Muscle layer of colon (tissue), 2 donors: ENCODE measurements around the gene HSPB2.

Experiments
- H3K27ac ChIP-seq: one replicate; pipeline ENCODE4 v1.7.0; 2013; ENCODE audit warnings: low read depth, mild to moderate bottlenecking, low read length, moderate library complexity
- H3K27me3 ChIP-seq, 2 donors: one replicate each; pipeline ENCODE4 v1.7.0; 2013; ENCODE audit warnings: low read length in 2 of 2, mild to moderate bottlenecking in 2 of 2; ENCODE audit not compliant: insufficient read depth in 2 of 2, control insufficient read depth in 1 of 2
- H3K36me3 ChIP-seq: one replicate; pipeline ENCODE4 v1.7.0; 2013; ENCODE audit warnings: mild to moderate bottlenecking, low read length; ENCODE audit not compliant: insufficient read depth
- H3K4me1 ChIP-seq: one replicate; pipeline ENCODE4 v1.7.0; 2013; ENCODE audit warnings: mild to moderate bottlenecking, low read length; ENCODE audit not compliant: insufficient read depth
- H3K4me3 ChIP-seq, 2 donors: one replicate each; pipeline ENCODE4 v1.7.0; 2013; ENCODE audit warnings: low read length in 2 of 2, low read depth in 1 of 2, mild to moderate bottlenecking in 1 of 2, moderate library complexity in 1 of 2
- H3K9ac ChIP-seq: one replicate; pipeline ENCODE4 v1.7.0; 2013; ENCODE audit warnings: low read length
- H3K9me3 ChIP-seq: one replicate; pipeline ENCODE4 v1.7.0; 2013; ENCODE audit warnings: mild to moderate bottlenecking, low read length
- donor health status: abdominal sarcoma.
- donor health status: Adenocarcinoma of cecum.

Gene HSPB2

GRCh38 chr11:111886844-111887243, 25.7 kb upstream of the HSPB2 start:
- Histone ChIP-seq H3K27ac (no peak overlapping the region), H3K4me3 (no peak overlapping the region), H3K9ac (no peak overlapping the region), H3K9me3 (no peaks in the 10 kb centered on the region), H3K4me1 (no peaks in the 10 kb centered on the region), H3K36me3 (no peaks in the 10 kb centered on the region), H3K27me3 (no peaks in the 10 kb centered on the region)

- Histone ChIP-seq H3K9ac (no peak overlapping the region), H3K9me3 (no peaks in the 10 kb centered on the region), H3K4me3 (no peak overlapping the region), H3K27ac (no peak overlapping the region), H3K27me3 (no peaks in the 10 kb centered on the region), H3K36me3 (peaks cover 27% of the 10 kb centered on the region), H3K4me1 (peaks cover 15% of the 10 kb centered on the region)
These were observed 7.1 kb upstream of the HSPB2 start for GRCh38 chr11:111905411-111905810.

GRCh38 chr11:111906680-111907079, 5.9 kb upstream of the HSPB2 start:
- peaks cover 16% of the 10 kb centered on the region for H3K4me1 ChIP-seq
- peaks cover 27% of the 10 kb centered on the region for H3K36me3 ChIP-seq
- no peak overlapping the region for H3K9ac ChIP-seq
- no peak overlapping the region for H3K4me3 ChIP-seq
- H3K27me3 ChIP-seq = no peaks in the 10 kb centered on the region
- H3K27ac ChIP-seq = no peak overlapping the region
- H3K9me3 ChIP-seq = no peaks in the 10 kb centered on the region

GRCh38 chr11:111908639-111909305, 3.8 kb upstream of the HSPB2 start:
- Histone ChIP-seq H3K27ac (peak overlapping the region; percentile 95), H3K4me3 (no peak overlapping the region), H3K4me1 (peaks cover 23% of the 10 kb centered on the region), H3K27me3 (no peaks in the 10 kb centered on the region), H3K9me3 (no peaks in the 10 kb centered on the region), H3K36me3 (peaks cover 27% of the 10 kb centered on the region), H3K9ac (no peak overlapping the region)

- Histone ChIP-seq H3K4me3 (peak overlapping the region; percentile 3 to 74), H3K27me3 (no peaks in the 10 kb centered on the region), H3K9me3 (no peaks in the 10 kb centered on the region), H3K4me1 (peaks cover 29% of the 10 kb centered on the region), H3K36me3 (peaks cover 27% of the 10 kb centered on the region), H3K27ac (peak overlapping the region; percentile 95), H3K9ac (peak overlapping the region; percentile 83)
These were observed 3.2 kb upstream of the HSPB2 start for GRCh38 chr11:111909378-111909777.

GRCh38 chr11:111910676-111911562, 1.6 kb upstream of the HSPB2 start:
- Histone ChIP-seq H3K4me1 (peaks cover 33% of the 10 kb centered on the region), H3K9me3 (no peaks in the 10 kb centered on the region), H3K27me3 (no peaks in the 10 kb centered on the region), H3K9ac (peak overlapping the region; percentile 83), H3K36me3 (peaks cover 27% of the 10 kb centered on the region), H3K4me3 (peak overlapping the region; percentile 74 to 75), H3K27ac (peak overlapping the region; percentile 95)

GRCh38 chr11:111911563-111912401, 752 bp upstream of the HSPB2 start, which contains the start of gene CRYAB:
CRYAB (minus strand) TSS chr11:111911770; CDS start chr11:111911724, 46 bp downstream.
- H3K36me3 ChIP-seq = peaks cover 27% of the 10 kb centered on the region
- no peaks in the 10 kb centered on the region for H3K9me3 ChIP-seq
- H3K9ac ChIP-seq = peak within 1 kb of the TSS; percentile 83
- H3K27me3 ChIP-seq = no peaks in the 10 kb centered on the region
- H3K4me1 ChIP-seq = peaks cover 33% of the 10 kb centered on the region
- H3K27ac ChIP-seq = peak within 1 kb of the TSS; percentile 95
- H3K4me3 ChIP-seq = peak within 1 kb of the TSS; percentile 74 to 75

GRCh38 chr11:111913031-111913861, 712 bp downstream of the HSPB2 start:
- Histone ChIP-seq H3K27ac (peak overlapping the region; percentile 83), H3K4me3 (peak overlapping the region; percentile 43 to 66), H3K4me1 (peaks cover 33% of the 10 kb centered on the region), H3K36me3 (peaks cover 20% of the 10 kb centered on the region), H3K27me3 (no peaks in the 10 kb centered on the region), H3K9ac (peak overlapping the region; percentile 77), H3K9me3 (no peaks in the 10 kb centered on the region)

GRCh38 chr11:111913997-111914396, 1.5 kb downstream of the HSPB2 start:
- peak overlapping the region; percentile 77 for H3K9ac ChIP-seq
- H3K4me1 ChIP-seq = peaks cover 32% of the 10 kb centered on the region
- H3K4me3 ChIP-seq = peak overlapping the region; percentile 43 to 66
- H3K9me3 ChIP-seq = no peaks in the 10 kb centered on the region
- H3K27ac ChIP-seq = peak overlapping the region; percentile 83
- peaks cover 12% of the 10 kb centered on the region for H3K36me3 ChIP-seq
- H3K27me3 ChIP-seq = no peaks in the 10 kb centered on the region

GRCh38 chr11:111916768-111917167, 4.2 kb downstream of the HSPB2 start:
- Histone ChIP-seq H3K4me3 (no peak overlapping the region), H3K4me1 (peaks cover 17% of the 10 kb centered on the region), H3K27me3 (no peaks in the 10 kb centered on the region), H3K9me3 (no peaks in the 10 kb centered on the region), H3K27ac (no peak overlapping the region), H3K9ac (no peak overlapping the region), H3K36me3 (no peaks in the 10 kb centered on the region)
